ENCODE data around the gene POPDC3. TPM values are rescaled to one million over a fixed set of nuclear protein-coding genes. Genes with fewer than 3 reads are reported as not detected.

The POPDC3 gene
- total and polyA plus RNA-seq, 10 of the 15 experiments (the other 5 are each of a cell fraction or from before 2014, with no cell fraction given) = 1.6 TPM; not detected in 9

GRCh38 chr6:105135907-105136430, 43.8 kb downstream of the POPDC3 start (continued):
- TF ChIP-seq USF1 (IDR thresholded peaks at IDR 0.05; ENCODE audit: borderline replicate concordance, extremely low read length, insufficient read depth, low read depth, low read length) = no peak
- no peak for TF ChIP-seq TBL1XR1 (IDR thresholded peaks at IDR 0.05; ENCODE audit: low read depth, low read length)
- no peak for TF ChIP-seq MYC (IDR thresholded peaks at IDR 0.05; ENCODE audit: insufficient read depth, insufficient read length, insufficient replicate concordance, low read length, severe bottlenecking)
- TF ChIP-seq YY1 (IDR thresholded peaks at IDR 0.05; ENCODE audit: low read depth, low read length) = no peak
- no peak for TF ChIP-seq IKZF1 (conservative IDR thresholded peaks at IDR 0.05)

- POLR2A ChIA-PET = no interaction called here
These were observed 44.8 kb downstream of the POPDC3 start for GRCh38 chr6:105135056-105135455.

More at GRCh38 chr6:105135056-105135455, 44.8 kb downstream of the POPDC3 start:
- no peak for DNase-seq (ENCODE audit: low read depth, low spot score)
- FAIRE-seq = peak; percentile 41
- BruUV-seq (replicated peaks) = no TSS peak
- no peak overlapping the region for H3K27ac ChIP-seq (ENCODE audit: control insufficient read depth, insufficient read depth)
- H2AFZ ChIP-seq (ENCODE audit: control insufficient read depth, low read depth, low read length) = no peak overlapping the region
- ChIA-PET SMC1A (ENCODE audit: uncharacterized antibody, unreplicated experiment) (no interaction called here), CTCF (no interaction called here), RAD21 (ENCODE audit: unreplicated experiment) (no interaction called here)
- H3K79me2 ChIP-seq (ENCODE audit: control insufficient read depth, insufficient read depth, low read length) = no peaks in the 10 kb centered on the region
- H3K9me3 ChIP-seq (replicated peaks; ENCODE audit: control insufficient read depth, insufficient read depth, low read length) = no peaks in the 10 kb centered on the region
- H4K20me1 ChIP-seq (ENCODE audit: control insufficient read depth, insufficient read depth) = no peaks in the 10 kb centered on the region
- WGBS (ENCODE audit: insufficient coverage, insufficient replicate concordance, low lambda C conversion rate, missing lambda C conversion rate) = 66% methylated on average over 4 of the region's 4 CpGs
- no peaks in the 10 kb centered on the region for H3K36me3 ChIP-seq (ENCODE audit: control insufficient read depth in 2 of 2, insufficient read depth in 2 of 2, low read length in 1 of 2)
- ATAC-seq = no peak
- no peak overlapping the region for H3K9ac ChIP-seq (ENCODE audit: control insufficient read depth, insufficient read depth, low read length)
- peaks cover 2 to 18% of the 10 kb centered on the region in 2 experiments; a peak in 3 of 4 replicates for H3K27me3 ChIP-seq (replicated peaks in 1 of 2; ENCODE audit: control insufficient read depth in 2 of 2, insufficient read depth in 2 of 2, low read length in 1 of 2)
- in situ Hi-C loops (cut with MboI) (no loop called here), intact Hi-C loops (cut with micrococcal nuclease; ENCODE audit: unreplicated experiment) (no loop called here)
- no peaks in the 10 kb centered on the region for H3K4me1 ChIP-seq (ENCODE audit: control insufficient read depth, insufficient read depth, low read length)
- no peak overlapping the region for H3K4me2 ChIP-seq (ENCODE audit: control insufficient read depth, insufficient read depth)
- H3K4me3 ChIP-seq = no peak overlapping the region
- no peak for TF ChIP-seq EED (IDR thresholded peaks at IDR 0.05; ENCODE audit: low read depth)
- no peak for TF ChIP-seq BACH1 (IDR thresholded peaks at IDR 0.05; ENCODE audit: borderline replicate concordance)

Measured in GM12878 (cell line).